ENCODE results near the gene BRWD1.

- TF ChIP-seq, protein P1, sequence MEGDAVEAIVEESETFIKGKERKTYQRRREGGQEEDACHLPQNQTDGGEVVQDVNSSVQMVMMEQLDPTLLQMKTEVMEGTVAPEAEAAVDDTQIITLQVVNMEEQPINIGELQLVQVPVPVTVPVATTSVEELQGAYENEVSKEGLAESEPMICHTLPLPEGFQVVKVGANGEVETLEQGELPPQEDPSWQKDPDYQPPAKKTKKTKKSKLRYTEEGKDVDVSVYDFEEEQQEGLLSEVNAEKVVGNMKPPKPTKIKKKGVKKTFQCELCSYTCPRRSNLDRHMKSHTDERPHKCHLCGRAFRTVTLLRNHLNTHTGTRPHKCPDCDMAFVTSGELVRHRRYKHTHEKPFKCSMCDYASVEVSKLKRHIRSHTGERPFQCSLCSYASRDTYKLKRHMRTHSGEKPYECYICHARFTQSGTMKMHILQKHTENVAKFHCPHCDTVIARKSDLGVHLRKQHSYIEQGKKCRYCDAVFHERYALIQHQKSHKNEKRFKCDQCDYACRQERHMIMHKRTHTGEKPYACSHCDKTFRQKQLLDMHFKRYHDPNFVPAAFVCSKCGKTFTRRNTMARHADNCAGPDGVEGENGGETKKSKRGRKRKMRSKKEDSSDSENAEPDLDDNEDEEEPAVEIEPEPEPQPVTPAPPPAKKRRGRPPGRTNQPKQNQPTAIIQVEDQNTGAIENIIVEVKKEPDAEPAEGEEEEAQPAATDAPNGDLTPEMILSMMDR (IDR thresholded peaks at IDR 0.05; ENCODE audit: low read length), result no peak
- no peak for TF ChIP-seq EZH2 (IDR thresholded peaks at IDR 0.05; ENCODE audit: borderline replicate concordance, low read length)
These were observed 109.3 kb downstream of the BRWD1 start for GRCh38 chr21:39204134-39204533.

Measured in OCI-LY1 (cell line).